Lower leg skin (tissue), 3 donors: ENCODE data around the gene TGFBRAP1.

ENCODE experiments used
- CTCF ChIP-seq, 3 donors: fragments of 450-650 bp; IDR thresholded peaks; one replicate each; pipeline ENCODE4 v1.5.1; 2016; ENCODE audit warnings: antibody characterized with exemption in 3 of 3, mild to moderate bottlenecking in 3 of 3, moderate library complexity in 2 of 3
- POLR2A ChIP-seq, 2 donors: fragments of 450-650 bp; IDR thresholded peaks; one replicate each; pipeline ENCODE4 v1.6.1; 2016 to 2017; ENCODE audit warnings: antibody characterized with exemption in 2 of 2, mild to moderate bottlenecking in 1 of 2, moderate library complexity in 1 of 2

DNA sequence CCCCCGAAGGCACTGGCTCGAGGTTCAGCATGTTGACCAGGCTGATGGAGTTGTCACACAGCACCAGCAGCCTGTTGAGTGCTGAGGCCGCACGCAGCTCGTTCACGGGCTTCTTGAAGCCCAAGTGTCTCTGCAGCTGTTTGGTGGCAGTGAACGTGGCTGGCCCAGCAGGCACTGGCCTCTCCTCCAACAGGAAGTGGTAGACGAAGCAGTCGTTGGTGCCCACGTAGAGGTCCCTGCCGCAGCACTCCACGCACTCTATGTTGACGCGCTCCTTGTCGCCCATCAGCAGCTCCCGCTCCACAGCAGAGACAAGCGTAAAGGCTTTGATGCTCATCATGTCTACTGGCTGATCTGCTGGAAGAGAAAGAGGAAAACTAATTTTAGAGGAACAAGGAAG, 21.6 kb downstream of the TGFBRAP1 start:
- TF ChIP-seq CTCF (IDR thresholded peaks at IDR 0.05) (no peak), POLR2A (IDR thresholded peaks at IDR 0.05) (no peak)
